ENCODE data around the gene ZPLD1.

DNA sequence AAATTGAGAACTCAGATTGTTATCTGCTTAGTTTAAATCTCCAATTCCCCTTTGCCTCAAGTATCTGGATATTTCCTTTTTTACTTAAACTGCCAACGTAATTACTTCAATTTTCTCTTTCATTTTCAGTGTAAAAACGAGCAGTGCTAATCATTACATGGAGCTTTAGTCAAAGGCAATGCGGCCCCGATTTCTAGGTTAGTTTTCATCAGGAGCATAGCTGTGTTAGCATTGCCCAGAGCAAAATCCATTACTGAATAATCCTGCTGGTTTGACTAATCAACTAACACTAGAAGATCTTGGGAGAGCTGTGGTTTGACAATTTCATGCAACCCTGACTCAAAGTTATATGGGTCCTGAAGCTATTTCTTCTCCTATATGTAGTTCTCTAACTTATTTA, 46.2 kb downstream of the ZPLD1 start:
- TF ChIP-seq, protein P1, sequence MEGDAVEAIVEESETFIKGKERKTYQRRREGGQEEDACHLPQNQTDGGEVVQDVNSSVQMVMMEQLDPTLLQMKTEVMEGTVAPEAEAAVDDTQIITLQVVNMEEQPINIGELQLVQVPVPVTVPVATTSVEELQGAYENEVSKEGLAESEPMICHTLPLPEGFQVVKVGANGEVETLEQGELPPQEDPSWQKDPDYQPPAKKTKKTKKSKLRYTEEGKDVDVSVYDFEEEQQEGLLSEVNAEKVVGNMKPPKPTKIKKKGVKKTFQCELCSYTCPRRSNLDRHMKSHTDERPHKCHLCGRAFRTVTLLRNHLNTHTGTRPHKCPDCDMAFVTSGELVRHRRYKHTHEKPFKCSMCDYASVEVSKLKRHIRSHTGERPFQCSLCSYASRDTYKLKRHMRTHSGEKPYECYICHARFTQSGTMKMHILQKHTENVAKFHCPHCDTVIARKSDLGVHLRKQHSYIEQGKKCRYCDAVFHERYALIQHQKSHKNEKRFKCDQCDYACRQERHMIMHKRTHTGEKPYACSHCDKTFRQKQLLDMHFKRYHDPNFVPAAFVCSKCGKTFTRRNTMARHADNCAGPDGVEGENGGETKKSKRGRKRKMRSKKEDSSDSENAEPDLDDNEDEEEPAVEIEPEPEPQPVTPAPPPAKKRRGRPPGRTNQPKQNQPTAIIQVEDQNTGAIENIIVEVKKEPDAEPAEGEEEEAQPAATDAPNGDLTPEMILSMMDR (IDR thresholded peaks at IDR 0.05): no peak
- no peak for TF ChIP-seq POLR2A (IDR thresholded peaks at IDR 0.05)

All from Peyer's patch (tissue), 4 donors.